H7 (cell line): ENCODE data around the gene MMP21. TPM values are rescaled to one million over a fixed set of nuclear protein-coding genes. Genes with fewer than 3 reads are reported as not detected.
A peak's percentile ranks its signal among the peaks of the same experiment; 100 is the strongest.

Source experiments
- DNase-seq: peaks from one replicate; pipeline ENCODE4 v3.0.0; 2012
- H3K27me3 ChIP-seq: 2 replicates; pipeline ENCODE4 v1.6.0; 2011; ENCODE audit warnings: mild to moderate bottlenecking, low read length; ENCODE audit not compliant: control insufficient read depth, insufficient read depth
- H3K36me3 ChIP-seq: replicated peaks from 2 replicates; pipeline ENCODE4 v1.5.1; 2011; ENCODE audit warnings: low read length; ENCODE audit not compliant: control insufficient read depth, insufficient read depth
- H3K4me3 ChIP-seq: 2 replicates; pipeline ENCODE4 v1.5.1; 2011; ENCODE audit warnings: low read depth, mild to moderate bottlenecking, control low read depth, low read length, moderate library complexity; ENCODE audit not compliant: insufficient read depth
- total RNA-seq: library from RNA; depleted of rRNA; stranded (reverse); fragments of >200 nt; shearing (Covaris generic); gene quantifications from 2 replicates; pipeline ENCODE4 v1.2.3, GENCODE V29; 2014; rRNA removed

The MMP21 gene
- total RNA-seq, 1 experiment from 2014 or later, result not detected

DNA sequence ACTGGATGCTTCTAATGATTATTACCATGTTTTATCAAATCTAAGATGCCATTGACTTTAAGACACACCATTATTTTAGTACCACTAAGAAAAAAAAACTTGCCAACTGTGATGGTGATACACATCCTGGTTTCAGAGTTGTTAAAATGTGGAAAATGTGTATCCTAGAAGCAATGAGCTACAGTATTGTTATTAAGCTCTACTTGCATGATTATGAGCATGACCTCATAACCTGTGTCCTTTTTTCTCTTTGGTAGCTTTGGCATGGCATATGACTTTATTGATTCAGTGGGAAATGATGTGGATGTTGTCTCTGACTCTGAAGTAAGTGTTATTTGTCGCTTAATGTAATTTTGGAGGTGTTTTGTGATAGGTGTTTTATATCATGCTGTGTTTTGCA, 52.8 kb downstream of the MMP21 start:
- no peak for DNase-seq
- Histone ChIP-seq H3K4me3 (no peak overlapping the region), H3K36me3 (peaks cover 42% of the 10 kb centered on the region), H3K27me3 (no peaks in the 10 kb centered on the region)

- DNase-seq, result no peak
- no peaks in the 10 kb centered on the region for H3K27me3 ChIP-seq
- H3K4me3 ChIP-seq, result no peak overlapping the region
- peaks cover 29% of the 10 kb centered on the region for H3K36me3 ChIP-seq
Observed at GRCh38 chr10:125721035-125721434, 54.6 kb downstream of the MMP21 start.

- Histone ChIP-seq H3K36me3 (peaks cover 23% of the 10 kb centered on the region), H3K4me3 (peak overlapping the region; percentile 86), H3K27me3 (no peaks in the 10 kb centered on the region)
- no peak for DNase-seq
Observed at GRCh38 chr10:125720002-125720382, 55.6 kb downstream of the MMP21 start.

DNA sequence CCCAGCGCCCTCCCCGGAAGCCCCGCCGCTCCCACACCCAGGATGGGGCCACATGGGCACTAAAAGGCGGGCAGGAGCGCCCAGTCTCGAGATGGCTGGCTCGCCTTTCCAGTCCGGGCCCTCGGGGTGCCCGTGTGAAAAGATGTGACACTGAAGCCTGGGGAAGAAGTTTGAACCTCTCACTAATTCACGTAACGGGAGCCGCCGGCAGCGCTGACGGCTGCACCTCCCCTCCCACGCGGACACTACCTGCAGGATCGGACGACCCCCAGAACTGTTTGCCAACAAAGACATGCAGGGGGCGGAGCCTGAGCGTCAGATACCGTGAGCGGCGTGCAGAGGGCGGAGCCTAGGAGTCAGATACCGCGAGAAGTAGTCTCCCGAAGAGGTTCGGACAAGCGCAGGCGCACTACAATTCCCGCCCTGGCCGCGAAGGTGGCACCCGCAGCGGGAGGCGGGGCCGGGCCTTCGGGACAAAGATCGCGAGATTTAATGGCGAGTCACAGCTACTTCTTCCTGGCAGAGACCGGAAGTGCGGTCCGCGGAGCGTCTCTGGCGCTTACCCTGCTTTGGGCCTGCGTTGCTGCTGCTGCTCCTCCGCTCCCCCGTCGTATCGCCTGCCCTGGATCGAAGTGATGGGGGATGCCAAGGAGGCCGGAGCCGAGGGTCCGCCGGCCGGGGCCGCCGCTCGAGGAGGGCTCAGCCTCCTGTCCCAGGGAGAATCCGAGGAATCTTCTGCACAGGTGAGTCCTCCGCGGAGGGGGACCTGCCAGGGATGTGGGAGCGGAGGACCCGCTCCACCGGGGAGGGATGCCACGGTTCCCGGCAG, 56.2 kb downstream of the MMP21 start, which contains the start of gene EDRF1:
Gene EDRF1, plus strand, starts transcription at position 537 of the 829 bp plus-strand sequence. Its CDS starts 99 bp downstream, at position 636.
- Histone ChIP-seq H3K27me3 (no peaks in the 10 kb centered on the region), H3K36me3 (peaks cover 18% of the 10 kb centered on the region), H3K4me3 (peak within 1 kb of the TSS; percentile 86)
- DNase-seq, result peak; percentile 95

Other genes with a start within 250 kb of the MMP21 start
- not detected in 2 replicates for gene TEX36, start 92.7 kb downstream of the MMP21 start, total RNA-seq
- gene EDRF1, start 56.1 kb downstream of the MMP21 start, total RNA-seq, result 33.7 and 43.5 TPM in 2 replicates
- gene UROS, start 47.4 kb upstream of the MMP21 start, total RNA-seq, result 35.6 and 45.3 TPM in 2 replicates
- gene BCCIP, start 47.7 kb upstream of the MMP21 start, total RNA-seq, result 72.6 and 83.6 TPM in 2 replicates
- 43.8 and 44.9 TPM in 2 replicates for gene DHX32, start 105.5 kb upstream of the MMP21 start, total RNA-seq
- 2.5 and 4.1 TPM in 2 replicates for gene FANK1, start 120.7 kb upstream of the MMP21 start, total RNA-seq